Keratinocyte (primary cell): ENCODE data around the gene SLC34A2. TPM values are rescaled to one million over a fixed set of nuclear protein-coding genes. Genes with fewer than 3 reads are reported as not detected.

Experiments
- DNase-seq: peaks from one replicate; pipeline ENCODE4 v3.0.0-alpha.2; 2011; ENCODE audit warnings: low read depth, missing footprints, low spot score
- FAIRE-seq: peaks from 2 replicates; lab custom pipeline; 2011; peaks lifted over from hg19 to GRCh38; lab: Jason Lieb, UNC
- H2AFZ ChIP-seq: 2 replicates; pipeline ENCODE4 v1.6.0; 2012; ENCODE audit warnings: low read length, control low read depth, inconsistent platforms; ENCODE audit not compliant: control insufficient read depth
- H3K27ac ChIP-seq: 2 replicates; pipeline ENCODE4 v1.5.1; 2011; ENCODE audit warnings: low read length; ENCODE audit not compliant: control insufficient read depth, insufficient read depth
- H3K27me3 ChIP-seq: 3 replicates; pipeline ENCODE4 v1.6.0; 2011; ENCODE audit warnings: low read length; ENCODE audit not compliant: control insufficient read depth, insufficient read depth; ENCODE audit errors: extremely low read depth
- H3K36me3 ChIP-seq, 2 experiments: 2 replicates in 1 of 2; 3 replicates in 1 of 2; pipeline ENCODE4 v1.5.1; 2011; ENCODE audit warnings: low read length in 2 of 2, mild to moderate bottlenecking in 1 of 2; ENCODE audit not compliant: control insufficient read depth in 2 of 2, insufficient read depth in 2 of 2; ENCODE audit errors: extremely low read depth in 1 of 2
- H3K4me1 ChIP-seq: 3 replicates; pipeline ENCODE4 v1.5.1; 2011; ENCODE audit warnings: low read length; ENCODE audit not compliant: control insufficient read depth, insufficient read depth; ENCODE audit errors: extremely low read depth
- H3K4me2 ChIP-seq: 3 replicates; pipeline ENCODE4 v1.6.0; 2011; ENCODE audit warnings: low read depth, low read length; ENCODE audit not compliant: control insufficient read depth, insufficient read depth; ENCODE audit errors: extremely low read depth
- H3K4me3 ChIP-seq, 3 experiments: fragments of 200-600 bp in 1 of 3; sonication (generic) in 1 of 3; 2 replicates in 2 of 3; 3 replicates in 1 of 3; pipeline ENCODE4 v1.5.1; 2011 to 2016; ENCODE audit warnings: low read length in 3 of 3, mild to moderate bottlenecking in 3 of 3, control low read depth in 2 of 3, inconsistent platforms in 1 of 3, low read depth in 1 of 3, mixed read lengths in 1 of 3, mixed run types in 1 of 3, moderate library complexity in 1 of 3; ENCODE audit not compliant: control insufficient read depth in 2 of 3, insufficient read depth in 2 of 3; ENCODE audit errors: extremely low read depth in 1 of 3
- H3K79me2 ChIP-seq: 2 replicates; pipeline ENCODE4 v1.6.0; 2012; ENCODE audit warnings: low read length; ENCODE audit not compliant: control insufficient read depth, insufficient read depth
- H3K9ac ChIP-seq: 3 replicates; pipeline ENCODE4 v1.6.0; 2011; ENCODE audit warnings: low read length; ENCODE audit not compliant: control insufficient read depth, insufficient read depth; ENCODE audit errors: extremely low read depth
- H3K9me1 ChIP-seq: 3 replicates; pipeline ENCODE4 v1.6.0; 2011; ENCODE audit warnings: low read length; ENCODE audit not compliant: control insufficient read depth, insufficient read depth; ENCODE audit errors: extremely low read depth
- H3K9me3 ChIP-seq: 2 replicates; pipeline ENCODE4 v1.5.1; 2012; ENCODE audit warnings: low read depth, low read length; ENCODE audit not compliant: control insufficient read depth
- H4K20me1 ChIP-seq: 3 replicates; pipeline ENCODE4 v1.6.0; 2011; ENCODE audit warnings: low read length; ENCODE audit not compliant: control insufficient read depth, insufficient read depth; ENCODE audit errors: extremely low read depth
- EZH2 ChIP-seq: IDR thresholded peaks from one replicate; pipeline ENCODE4 v1.6.1; 2012; ENCODE audit warnings: inconsistent platforms, mild to moderate bottlenecking, low read length, moderate library complexity
- dilution Hi-C: fragments of 300-500 bp; cut with MboI; formaldehyde crosslinking; loops from one replicate; pipeline ENCODE4 v1.7.0; 2020; ENCODE audit warnings: low sequenced_read_pairs; ENCODE audit not compliant: extremely low pct_ligation_motif_present
- polyA plus RNA-seq, 5 experiments: library from polyadenylated mRNA; depleted of rRNA in 3 of 5; stranded (reverse) in 3 of 5; stranded (forward) in 1 of 5; unstranded in 1 of 5; fragments of >200 nt; gene quantifications; 1 replicate in 1 of 5; 2 replicates in 3 of 5; 3 replicates in 1 of 5; pipeline versions ENCODE4 v1.2.1 to v1.2.3, GENCODE V29; 2011 to 2012; ENCODE audit warnings: missing spikeins in 2 of 5, low read depth in 1 of 5, low replicate concordance in 1 of 5
- TF ChIP-seq, protein P1 (sequence below), 3 experiments: IDR thresholded peaks in 1 of 3; conservative IDR thresholded peaks in 1 of 3; optimal IDR thresholded peaks in 1 of 3; 2 replicates in 2 of 3; 3 replicates in 1 of 3; pipeline versions ENCODE3 to v1.5.1; 2011; ENCODE audit warnings: low read length in 3 of 3, mild to moderate bottlenecking in 3 of 3, moderate library complexity in 2 of 3, control low read depth in 1 of 3, inconsistent platforms in 1 of 3; ENCODE audit not compliant: insufficient read depth in 2 of 3; ENCODE audit errors: extremely low read depth in 1 of 3

SLC34A2 gene
- polyA plus RNA-seq, 1 donor (not counting 4 experiments of a cell fraction or from before 2014, with no cell fraction given): not detected

DNA sequence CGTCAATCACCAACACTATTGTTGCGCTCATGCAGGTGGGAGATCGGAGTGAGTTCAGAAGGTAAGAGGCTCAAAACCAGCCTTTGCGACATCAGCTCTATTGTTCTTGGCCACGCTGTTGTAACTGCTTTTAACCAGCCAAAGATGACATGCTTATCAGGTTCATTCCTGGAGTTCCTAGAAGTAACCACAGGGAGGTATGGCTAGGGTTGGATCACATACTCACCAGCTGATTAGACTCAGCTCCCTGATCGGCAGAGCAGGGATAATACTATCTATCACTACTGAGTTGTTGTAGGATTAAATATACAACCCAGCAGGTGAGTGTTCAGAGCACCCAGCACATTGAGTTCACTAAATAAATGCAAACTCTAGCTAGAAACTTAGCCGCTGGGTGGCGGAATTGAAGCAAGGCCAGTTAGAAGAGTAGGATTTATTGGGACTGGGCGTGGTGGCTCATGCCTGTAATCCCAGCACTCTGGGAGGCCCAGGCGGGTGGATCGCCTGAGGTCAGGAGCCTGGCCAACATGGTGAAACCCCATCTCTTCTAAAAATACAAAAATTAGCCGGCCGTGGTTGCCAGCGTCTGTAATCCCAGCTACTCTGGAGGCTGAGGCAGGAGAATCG, 12.4 kb downstream of the SLC34A2 start:
- Histone ChIP-seq H3K9me3 (no peaks in the 10 kb centered on the region), H2AFZ (no peak overlapping the region), H3K27ac (no peak overlapping the region), H3K9ac (no peak overlapping the region), H3K4me2 (no peak overlapping the region), H3K79me2 (no peaks in the 10 kb centered on the region), H3K4me3 (no peak overlapping the region), H4K20me1 (no peaks in the 10 kb centered on the region), H3K27me3 (peaks cover 12% of the 10 kb centered on the region), H3K36me3 (no peaks in the 10 kb centered on the region), H3K4me1 (no peaks in the 10 kb centered on the region), H3K9me1 (no peaks in the 10 kb centered on the region)
- dilution Hi-C loops: no loop called here
- FAIRE-seq: no peak
- DNase-seq: no peak
- TF ChIP-seq, protein P1, sequence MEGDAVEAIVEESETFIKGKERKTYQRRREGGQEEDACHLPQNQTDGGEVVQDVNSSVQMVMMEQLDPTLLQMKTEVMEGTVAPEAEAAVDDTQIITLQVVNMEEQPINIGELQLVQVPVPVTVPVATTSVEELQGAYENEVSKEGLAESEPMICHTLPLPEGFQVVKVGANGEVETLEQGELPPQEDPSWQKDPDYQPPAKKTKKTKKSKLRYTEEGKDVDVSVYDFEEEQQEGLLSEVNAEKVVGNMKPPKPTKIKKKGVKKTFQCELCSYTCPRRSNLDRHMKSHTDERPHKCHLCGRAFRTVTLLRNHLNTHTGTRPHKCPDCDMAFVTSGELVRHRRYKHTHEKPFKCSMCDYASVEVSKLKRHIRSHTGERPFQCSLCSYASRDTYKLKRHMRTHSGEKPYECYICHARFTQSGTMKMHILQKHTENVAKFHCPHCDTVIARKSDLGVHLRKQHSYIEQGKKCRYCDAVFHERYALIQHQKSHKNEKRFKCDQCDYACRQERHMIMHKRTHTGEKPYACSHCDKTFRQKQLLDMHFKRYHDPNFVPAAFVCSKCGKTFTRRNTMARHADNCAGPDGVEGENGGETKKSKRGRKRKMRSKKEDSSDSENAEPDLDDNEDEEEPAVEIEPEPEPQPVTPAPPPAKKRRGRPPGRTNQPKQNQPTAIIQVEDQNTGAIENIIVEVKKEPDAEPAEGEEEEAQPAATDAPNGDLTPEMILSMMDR (optimal IDR thresholded peaks at IDR 0.05 in 1 of 3, IDR thresholded peaks at IDR 0.05 in 1 of 3, conservative IDR thresholded peaks at IDR 0.05 in 1 of 3; ENCODE audit: extremely low read depth in 1 of 3, insufficient read depth in 2 of 3, low read length in 3 of 3): peak in 2 of 3 experiments; percentile 6 to 23
- no peak for TF ChIP-seq EZH2

DNA sequence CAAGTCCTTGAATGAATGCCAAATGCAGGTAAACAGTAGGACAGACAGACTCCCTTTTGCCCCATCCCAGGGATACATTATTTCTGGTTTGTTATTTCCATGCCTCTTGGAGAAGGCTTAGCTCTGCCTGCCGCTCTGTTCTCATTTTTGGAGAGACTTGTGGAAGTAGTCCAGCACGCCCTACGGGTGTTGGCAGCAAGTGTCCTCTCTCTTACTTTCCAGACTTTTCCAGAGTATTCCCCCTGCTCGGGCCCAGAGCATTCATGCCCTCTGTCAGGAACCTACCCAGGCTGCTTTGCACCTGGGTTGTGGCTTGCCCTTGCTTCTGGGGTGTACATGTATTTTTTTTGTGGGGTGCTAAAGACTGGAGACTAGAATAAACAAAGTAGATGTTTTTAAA, 15.3 kb downstream of the SLC34A2 start:
- FAIRE-seq (no peak), DNase-seq (no peak)
- no peaks in the 10 kb centered on the region for H3K9me1 ChIP-seq
- H3K36me3 ChIP-seq: no peaks in the 10 kb centered on the region
- no peak overlapping the region for H3K4me2 ChIP-seq
- no peaks in the 10 kb centered on the region for H4K20me1 ChIP-seq
- no peaks in the 10 kb centered on the region for H3K4me1 ChIP-seq
- dilution Hi-C loops: no loop called here
- H3K27ac ChIP-seq: no peak overlapping the region
- H2AFZ ChIP-seq: no peak overlapping the region
- H3K4me3 ChIP-seq: no peak overlapping the region
- H3K9ac ChIP-seq: no peak overlapping the region
- H3K9me3 ChIP-seq: no peaks in the 10 kb centered on the region
- H3K27me3 ChIP-seq: peaks cover 12% of the 10 kb centered on the region
- TF ChIP-seq, protein P1 (optimal IDR thresholded peaks at IDR 0.05 in 1 of 3, IDR thresholded peaks at IDR 0.05 in 1 of 3, conservative IDR thresholded peaks at IDR 0.05 in 1 of 3; ENCODE audit: extremely low read depth in 1 of 3, insufficient read depth in 2 of 3, low read length in 3 of 3): no peak
- TF ChIP-seq EZH2: no peak
- no peaks in the 10 kb centered on the region for H3K79me2 ChIP-seq
